ENCODE data around the gene RFX8. TPM values are rescaled to one million over a fixed set of nuclear protein-coding genes. Genes with fewer than 3 reads are reported as not detected.

RFX8 gene
- total RNA-seq, 2 donors from 2014 or later, result not detected

GRCh38 chr2:101516349-101516748 is 41.4 kb upstream of the RFX8 start:
- Mint-ChIP-seq H3K9me3 (peaks cover 11% of the 10 kb centered on the region), H3K27ac (no peak overlapping the region), H3K4me1 (peaks cover 3% of the 10 kb centered on the region), H3K36me3 (ENCODE audit: low read depth) (no peaks in the 10 kb centered on the region), H3K27me3 (ENCODE audit: insufficient read depth) (peaks cover 4% of the 10 kb centered on the region), H3K4me3 (no peak overlapping the region)
- no peaks in the 10 kb centered on the region for H3K4me1 ChIP-seq (ENCODE audit: control insufficient read depth, insufficient read depth, low read length)
- no peak overlapping the region for H3K9ac ChIP-seq (ENCODE audit: extremely low read depth, low read length, poor library complexity, severe bottlenecking)
- no peaks in the 10 kb centered on the region for H3K27me3 ChIP-seq (ENCODE audit: control insufficient read depth, insufficient read depth, low read length, poor library complexity, severe bottlenecking)
- H3K4me3 ChIP-seq (ENCODE audit: low read length), result no peak overlapping the region
- no peak for DNase-seq
- H3K36me3 ChIP-seq (ENCODE audit: control insufficient read depth, insufficient read depth, low read length), result no peaks in the 10 kb centered on the region
- WGBS, 2 experiments (ENCODE audit: insufficient coverage in 1 of 2, insufficient read length in 1 of 2), result 90% methylated on average over 5 of the region's 5 CpGs; no CpG with 5 or more reads in 1 of the 2 experiments
- H3K27ac ChIP-seq (ENCODE audit: low read depth, low read length), result no peak overlapping the region
- H3K9me3 ChIP-seq (ENCODE audit: control insufficient read depth, low read length), result peaks cover 5% of the 10 kb centered on the region
- TF ChIP-seq CTCF (conservative IDR thresholded peaks at IDR 0.05), result no peak

GRCh38 chr2:101515477-101515876 is 40.6 kb upstream of the RFX8 start:
- peaks cover 3% of the 10 kb centered on the region for H3K4me1 Mint-ChIP-seq
- peaks cover 11% of the 10 kb centered on the region for H3K9me3 Mint-ChIP-seq
- WGBS, 2 experiments (ENCODE audit: insufficient coverage in 1 of 2, insufficient read length in 1 of 2), result 90% methylated on average over 5 of the region's 5 CpGs; no CpG with 5 or more reads in 1 of the 2 experiments
- Histone ChIP-seq H3K9me3 (ENCODE audit: control insufficient read depth, low read length) (peaks cover 5% of the 10 kb centered on the region), H3K27me3 (ENCODE audit: control insufficient read depth, insufficient read depth, low read length, poor library complexity, severe bottlenecking) (no peaks in the 10 kb centered on the region), H3K9ac (ENCODE audit: extremely low read depth, low read length, poor library complexity, severe bottlenecking) (no peak overlapping the region), H3K27ac (ENCODE audit: low read depth, low read length) (no peak overlapping the region), H3K4me3 (ENCODE audit: low read length) (no peak overlapping the region), H3K4me1 (ENCODE audit: control insufficient read depth, insufficient read depth, low read length) (no peaks in the 10 kb centered on the region), H3K36me3 (ENCODE audit: control insufficient read depth, insufficient read depth, low read length) (no peaks in the 10 kb centered on the region)
- H3K36me3 Mint-ChIP-seq (ENCODE audit: low read depth), result no peaks in the 10 kb centered on the region
- H3K27ac Mint-ChIP-seq, result no peak overlapping the region
- no peak for TF ChIP-seq CTCF (conservative IDR thresholded peaks at IDR 0.05)
- H3K4me3 Mint-ChIP-seq, result no peak overlapping the region
- H3K27me3 Mint-ChIP-seq (ENCODE audit: insufficient read depth), result peaks cover 4% of the 10 kb centered on the region
- DNase-seq, result no peak

- 93% methylated on average over 2 to 3 of the region's 3 CpGs for WGBS, 2 experiments (ENCODE audit: insufficient coverage in 1 of 2, insufficient read length in 1 of 2)
- Mint-ChIP-seq H3K36me3 (ENCODE audit: low read depth) (no peaks in the 10 kb centered on the region), H3K9me3 (peaks cover 11% of the 10 kb centered on the region), H3K4me1 (no peaks in the 10 kb centered on the region), H3K27ac (no peak overlapping the region), H3K4me3 (no peak overlapping the region), H3K27me3 (ENCODE audit: insufficient read depth) (peaks cover 4% of the 10 kb centered on the region)
- DNase-seq, result no peak
- H3K27me3 ChIP-seq (ENCODE audit: control insufficient read depth, insufficient read depth, low read length, poor library complexity, severe bottlenecking), result no peaks in the 10 kb centered on the region
- no peak overlapping the region for H3K27ac ChIP-seq (ENCODE audit: low read depth, low read length)
- no peak for TF ChIP-seq CTCF (conservative IDR thresholded peaks at IDR 0.05)
- no peaks in the 10 kb centered on the region for H3K36me3 ChIP-seq (ENCODE audit: control insufficient read depth, insufficient read depth, low read length)
- no peaks in the 10 kb centered on the region for H3K4me1 ChIP-seq (ENCODE audit: control insufficient read depth, insufficient read depth, low read length)
- no peak overlapping the region for H3K9ac ChIP-seq (ENCODE audit: extremely low read depth, low read length, poor library complexity, severe bottlenecking)
- peaks cover 5% of the 10 kb centered on the region for H3K9me3 ChIP-seq (ENCODE audit: control insufficient read depth, low read length)
- no peak overlapping the region for H3K4me3 ChIP-seq (ENCODE audit: low read length)
These were observed 38.1 kb upstream of the RFX8 start for GRCh38 chr2:101512993-101513392.

Measured in endodermal cell (in vitro differentiated cells).